GM12801 (cell line): ENCODE results near the gene GAGE12E.
"Not testable (repeated sequence)": the region's sequence is repeated elsewhere in the genome, so short reads cannot be mapped to it uniquely, and the experiment has no call there.

ENCODE experiments used
- CTCF ChIP-seq: IDR thresholded peaks from one replicate; pipeline ENCODE4 v1.5.1; 2011; ENCODE audit warnings: control low read depth; ENCODE audit not compliant: insufficient read length; ENCODE audit errors: extremely low read depth

GAGE12E gene, protein sequence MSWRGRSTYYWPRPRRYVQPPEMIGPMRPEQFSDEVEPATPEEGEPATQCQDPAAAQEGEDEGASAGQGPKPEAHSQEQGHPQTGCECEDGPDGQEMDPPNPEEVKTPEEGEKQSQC

GRCh38 chrX:49550989-49551388, at the start of gene GAGE12E:
Gene GAGE12E, plus strand, starts transcription at chrX:49551289. Its CDS starts 1,155 bp downstream, at chrX:49552444.
- TF ChIP-seq CTCF, result not testable (repeated sequence)

- TF ChIP-seq CTCF, result not testable (repeated sequence)
These were observed 19.2 kb upstream of the GAGE12E start, which contains the start of gene GAGE12C for GRCh38 chrX:49531877-49532276. Gene GAGE12C, plus strand, starts transcription at chrX:49532177. Its CDS starts 1,155 bp downstream, at chrX:49533332.

DNA sequence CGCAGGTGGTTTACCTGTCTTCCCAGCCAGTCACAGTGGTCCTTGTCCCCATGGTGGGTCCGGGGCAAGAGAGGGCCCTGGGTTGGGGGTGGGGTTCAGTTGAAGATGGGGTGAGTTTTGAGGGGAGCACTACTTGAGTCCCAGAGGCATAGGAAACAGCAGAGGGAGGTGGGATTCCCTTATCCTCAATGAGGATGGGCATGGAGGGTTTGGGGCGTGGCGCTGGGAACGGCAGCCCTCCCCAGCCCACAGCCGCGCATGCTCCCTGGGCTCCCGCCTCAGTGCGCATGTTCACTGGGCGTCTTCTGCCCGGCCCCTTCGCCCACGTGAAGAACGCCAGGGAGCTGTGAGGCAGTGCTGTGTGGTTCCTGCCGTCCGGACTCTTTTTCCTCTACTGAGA, 9.7 kb upstream of the GAGE12E start, which contains the start of gene GAGE12D:
GAGE12D (plus strand) TSS at position 301 of the 400 bp plus-strand sequence. CDS start 1,155 bp downstream, outside the sequence.
- not testable (repeated sequence) for TF ChIP-seq CTCF

GRCh38 chrX:49560542-49560941, 9.5 kb downstream of the GAGE12E start, which contains the start of gene GAGE12F:
Gene GAGE12F, plus strand, starts transcription at chrX:49560842. Its CDS starts 1,155 bp downstream, at chrX:49561997.
- TF ChIP-seq CTCF, result not testable (repeated sequence)

- TF ChIP-seq CTCF, result not testable (repeated sequence)
These were observed 19.0 kb downstream of the GAGE12E start, which contains the start of gene GAGE12G for GRCh38 chrX:49570100-49570499. Gene GAGE12G, plus strand, starts transcription at chrX:49570400. Its CDS starts 1,155 bp downstream, at chrX:49571555.

GRCh38 chrX:49579649-49580048, 28.6 kb downstream of the GAGE12E start, which contains the start of gene GAGE12H:
Gene GAGE12H, plus strand, starts transcription at chrX:49579949. Its CDS starts 1,155 bp downstream, at chrX:49581104.
- TF ChIP-seq CTCF, result not testable (repeated sequence)

GRCh38 chrX:49589196-49589595, 38.1 kb downstream of the GAGE12E start, which contains the start of gene GAGE2A:
Gene GAGE2A, plus strand, starts transcription at chrX:49589496. Its CDS starts 1,155 bp downstream, at chrX:49590651.
- not testable (repeated sequence) for TF ChIP-seq CTCF
